GM12892 (cell line): ENCODE results near the gene FRMD4B.

Source experiments
- DNase-seq: peaks from one replicate; pipeline ENCODE4 v3.0.0; 2011; ENCODE audit not compliant: insufficient read length
- FAIRE-seq: peaks from 2 replicates; lab custom pipeline; 2011; peaks lifted over from hg19 to GRCh38; lab: Jason Lieb, UNC
- POLR2A ChIP-seq: IDR thresholded peaks from 2 replicates; pipeline ENCODE4 v1.6.1; 2011; ENCODE audit warnings: low read depth, low read length, control low read depth
- POLR2AphosphoS5 ChIP-seq: IDR thresholded peaks from 2 replicates; pipeline ENCODE4 v1.6.1; 2011; ENCODE audit warnings: low read depth, low read length, control low read depth
- TAF1 ChIP-seq: IDR thresholded peaks from 2 replicates; pipeline ENCODE4 v1.6.1; 2011; ENCODE audit warnings: low read depth, mild to moderate bottlenecking, control low read depth, low read length, borderline replicate concordance

FRMD4B gene

DNA sequence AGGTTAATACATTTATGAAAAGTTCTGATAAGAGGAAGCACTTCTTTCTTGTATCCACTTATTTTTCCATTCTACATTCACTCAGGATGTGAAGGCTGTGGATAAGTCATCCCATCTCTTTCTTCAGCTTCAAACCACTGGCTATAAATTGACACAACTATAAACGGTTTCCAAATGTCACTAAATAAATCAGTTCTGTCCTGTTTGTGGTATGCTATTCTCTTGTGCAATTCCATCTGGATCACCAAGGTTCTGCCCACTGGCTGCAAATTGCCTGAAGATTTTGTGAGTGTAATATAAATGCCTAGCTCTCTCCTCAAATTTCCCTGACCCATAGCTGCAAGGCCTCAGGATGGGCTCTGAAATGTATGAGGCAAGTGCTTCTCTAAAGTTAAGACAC lies 256.4 kb downstream of the FRMD4B start:
- no peak for DNase-seq
- no peak for FAIRE-seq
- TF ChIP-seq POLR2AphosphoS5 (no peak), POLR2A (no peak), TAF1 (no peak)

DNA sequence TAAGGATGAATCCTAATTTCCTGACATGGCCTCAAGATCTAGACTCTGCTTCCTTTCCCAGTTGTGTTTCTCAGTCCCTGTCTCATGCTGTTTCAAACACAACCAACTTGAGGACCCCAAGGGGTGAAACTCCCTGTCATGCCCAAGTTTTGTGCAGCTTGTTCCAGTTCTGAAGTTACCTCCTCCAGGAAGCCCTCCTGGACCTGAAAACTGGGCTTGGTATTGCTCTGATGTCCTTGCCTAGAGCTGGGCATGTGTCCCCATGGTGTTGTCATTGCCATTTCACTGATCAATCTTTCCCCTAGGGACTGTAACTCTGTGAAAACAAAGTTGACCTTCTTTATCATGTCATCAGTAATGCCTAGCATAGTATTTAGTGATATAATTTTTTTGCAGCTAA lies 257.4 kb downstream of the FRMD4B start:
- TF ChIP-seq POLR2A (no peak), TAF1 (no peak), POLR2AphosphoS5 (no peak)
- DNase-seq = no peak
- no peak for FAIRE-seq

DNA sequence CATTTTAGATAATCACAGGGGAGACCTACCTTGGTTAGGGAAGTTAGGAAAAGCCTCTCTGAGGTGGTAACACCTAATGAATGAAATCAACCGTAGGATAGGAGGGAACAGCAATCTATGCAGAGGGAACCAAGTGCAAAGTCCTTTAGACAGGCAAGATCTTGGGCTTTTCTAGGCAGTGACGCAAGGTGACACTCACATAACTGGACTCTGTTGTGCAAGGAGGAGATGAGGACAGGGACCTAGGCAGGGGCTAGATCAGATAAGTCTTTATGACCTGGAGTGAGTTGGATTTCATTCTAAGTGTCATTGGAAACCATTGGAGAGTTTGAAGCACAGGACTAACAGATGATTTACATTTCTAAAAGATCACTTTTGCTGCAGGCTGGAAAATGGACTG lies 258.9 kb downstream of the FRMD4B start:
- TF ChIP-seq POLR2A = no peak
- no peak for TF ChIP-seq POLR2AphosphoS5
- no peak for TF ChIP-seq TAF1
- FAIRE-seq = no peak
- DNase-seq = no peak

GRCh38 chr3:69126216-69126615 lies 259.7 kb downstream of the FRMD4B start:
- no peak for DNase-seq
- FAIRE-seq = no peak
- TF ChIP-seq TAF1 = no peak
- no peak for TF ChIP-seq POLR2AphosphoS5
- TF ChIP-seq POLR2A = no peak

DNA sequence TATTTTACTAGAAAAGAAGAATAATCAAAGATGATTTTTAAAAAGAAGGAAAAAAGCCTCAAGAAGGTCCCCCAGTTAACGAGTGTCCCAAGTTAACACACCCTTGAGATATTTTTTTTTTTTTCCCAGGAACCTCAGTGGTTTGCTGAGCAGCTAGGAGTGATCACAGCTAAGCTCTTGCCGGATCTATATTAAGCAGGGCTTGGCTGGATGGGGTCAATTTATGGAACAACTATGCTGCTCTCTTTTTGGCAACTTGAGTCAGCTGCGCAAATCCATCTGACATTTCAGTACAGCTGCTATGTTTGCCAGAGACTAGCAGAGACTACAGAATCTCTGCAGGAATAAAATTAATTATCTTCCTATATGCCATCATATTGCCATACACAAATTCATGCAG lies 263.5 kb downstream of the FRMD4B start, which contains the start of gene LMOD3:
Gene LMOD3 (minus strand): TSS at position 193 of the 400 bp plus-strand sequence. CDS start 209 bp downstream, outside the sequence.
- no peak for FAIRE-seq
- no peak for TF ChIP-seq POLR2AphosphoS5
- no peak for TF ChIP-seq TAF1
- no peak for TF ChIP-seq POLR2A

GRCh38 chr3:69121950-69122349 lies 263.9 kb downstream of the FRMD4B start:
- TF ChIP-seq TAF1 (no peak), POLR2A (no peak)
- DNase-seq (no peak), FAIRE-seq (no peak)

More for the DNA sequence above, 263.5 kb downstream of the FRMD4B start, which contains the start of gene LMOD3:
- DNase-seq = no peak

DNA sequence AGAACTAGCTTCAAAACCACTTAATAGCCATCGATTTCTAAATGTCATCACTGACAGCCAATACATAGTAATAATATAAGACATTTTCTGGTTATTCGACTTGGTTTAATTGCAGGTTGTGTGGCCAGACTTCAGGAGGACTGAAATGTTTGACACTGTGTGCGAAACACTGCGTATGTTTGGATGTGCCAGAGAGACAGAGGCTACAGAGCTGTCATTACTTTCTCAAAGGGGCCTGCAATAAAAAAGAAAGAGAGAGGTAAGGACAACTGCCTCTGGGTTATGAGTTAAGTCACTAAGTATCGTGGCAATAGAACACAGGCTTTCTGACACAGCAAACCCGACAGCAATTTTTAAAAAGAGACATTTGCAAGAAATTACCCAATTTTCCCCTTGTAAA lies 264.4 kb downstream of the FRMD4B start:
- no peak for FAIRE-seq
- no peak for DNase-seq
- no peak for TF ChIP-seq TAF1
- no peak for TF ChIP-seq POLR2A
- no peak for TF ChIP-seq POLR2AphosphoS5

GRCh38 chr3:69120879-69121464 lies 264.9 kb downstream of the FRMD4B start:
- TF ChIP-seq POLR2AphosphoS5 = no peak
- DNase-seq (peak; percentile 16), FAIRE-seq (peak; percentile 94)
